Heart right ventricle (tissue), 16 donors: ENCODE results near the gene OR52N5. TPM values are rescaled to one million over a fixed set of nuclear protein-coding genes. Genes with fewer than 3 reads are reported as not detected.

Source experiments
- ATAC-seq, 8 donors: fragments of 200-7000 bp; cut with Tn5 transposase; one replicate each; pipeline ENCODE4 v1.9.1; 2020; ENCODE audit warnings: mild to moderate bottlenecking in 8 of 8, moderate library complexity in 8 of 8, moderate number of reproducible peaks in 1 of 8
- DNase-seq, 2 donors: peaks; one replicate each; pipeline ENCODE4 v3.0.0-alpha.2; 2020
- H3K27ac ChIP-seq, 10 donors: fragments of 200-600 bp; sonication (generic) in 2 of 10; one replicate each; pipeline versions ENCODE4 v1.5.0 to v1.8.0; 2020 to 2022; ENCODE audit warnings: mild to moderate bottlenecking in 3 of 10
- H3K27me3 ChIP-seq, 7 donors: fragments of 200-600 bp; one replicate each; pipeline ENCODE4 v1.8.0; 2021 to 2022; ENCODE audit warnings: mild to moderate bottlenecking in 2 of 7
- H3K36me3 ChIP-seq, 9 donors: fragments of 200-600 bp; sonication (generic) in 1 of 9; one replicate each; pipeline versions ENCODE4 v1.5.0 to v1.8.0; 2020 to 2022; ENCODE audit warnings: mild to moderate bottlenecking in 2 of 9
- H3K4me1 ChIP-seq, 9 donors: fragments of 200-600 bp; sonication (generic) in 1 of 9; one replicate each; pipeline versions ENCODE4 v1.5.0 to v1.8.0; 2020 to 2022; ENCODE audit warnings: mild to moderate bottlenecking in 4 of 9
- H3K4me3 ChIP-seq, 10 donors: fragments of 200-600 bp; sonication (generic) in 2 of 10; one replicate each; pipeline versions ENCODE4 v1.5.0 to v1.8.0; 2020 to 2022; ENCODE audit warnings: mild to moderate bottlenecking in 7 of 10, moderate library complexity in 2 of 10
- H3K9me3 ChIP-seq, 11 donors: fragments of 200-600 bp in 10 of 11; sonication (generic) in 2 of 11; one replicate each; pipeline versions ENCODE4 v1.5.0 to v1.8.0; 2013 to 2022; ENCODE audit warnings: mild to moderate bottlenecking in 2 of 11, control low read depth in 1 of 11, moderate library complexity in 1 of 11
- WGBS, 2 donors: extraction: QIAGEN DNeasy Blood & Tissue Kit; methylation state at CpG; one replicate each; pipeline ENCODE4 v1.1.7; 2013; ENCODE audit warnings: inconsistent platforms in 1 of 2; 5-methylcytosine and 5-hydroxymethylcytosine counted together
- intact Hi-C, 10 donors: fragments of 100-400 bp; cut with DNase I; formaldehyde crosslinking; loops; one replicate each; pipeline versions ENCODE4 v1.11.1 to v1.14.2; 2022
- polyA plus RNA-seq, 2 donors: library from polyadenylated mRNA; stranded (reverse); fragments of 200-250 nt; gene quantifications; one replicate each; pipeline ENCODE4 v1.2.3, GENCODE V29; 2013
- total RNA-seq, 10 donors: library from RNA; stranded (reverse); fragmentation: NEBNext Ultra II Directional in 3 of 10; extraction: Animal tissue kit (Norgen Biotek cat#: 25700) in 3 of 10; gene quantifications; one replicate each; pipeline versions ENCODE4 v1.2.1 to v1.2.4, GENCODE V29; 2021 to 2023
- TF ChIP-seq, protein P1 (sequence below), 9 donors: fragments of 200-600 bp; sonication (generic) in 2 of 9; IDR thresholded peaks; one replicate each; pipeline versions ENCODE4 v1.5.0 to v1.8.0; 2021 to 2022; ENCODE audit warnings: antibody characterized with exemption in 9 of 9, mild to moderate bottlenecking in 5 of 9, moderate library complexity in 1 of 9
- donor health status: Arrhythmogenic right ventricular cardiomyopathy.
- donor health status: ischemic (EF 13 %, LVEDD 7.1; RV severe dilation, severe dysfunction).
- donor health status: healthy with polysubstance abuse.
- donor health status: DM: no; HTN: yes; CAD: no.
- donor health status: DM: no; HTN: no; CAD: no.
- donor health status: ischemic (EF 25% LVEDD 6.9; RV normal size, moderate dysfunction).
- donor health status: ischemic (EF 25% LVEDD 5.7; RV mildly dilated, moderate dysfunction).
- donor health status: healthy.
- donor health status: DM: yes; HTN: yes; CAD: no.
- donor health status: Ischemic cardiomyopathy.
- donor health status: ischemic (EF 35%, LVEDD 5.7; RV mildly dilated, moderate dysfunction).
- donor health status: nonischemic (EF 11% LVEDD 7.7; RV severe dilation, severe dysfunction).
- donor health status: DM: yes; HTN: yes; CAD: no.
- donor health status: PGD.
- donor health status: ischemic (EF 29% LVEDD 5.4; RV normal size, mild dysfunction).
- donor health status: nonischemic (EF 23%, LVEDD 6.1; RV moderate dilation, normal function).

Gene OR52N5
- total and polyA plus RNA-seq, 12 donors: 0.09 TPM; not detected in 11

GRCh38 chr11:5807580-5807979 lies 24.4 kb upstream of the OR52N5 start:
- no peak overlapping the region for H3K4me3 ChIP-seq
- peaks cover 0 to 16% (median 5%) of the 10 kb centered on the region in 9 donors for H3K4me1 ChIP-seq
- intact Hi-C loops: loop anchor here (5.0 to 10.0 kb wide), 15 partner anchors 110 to 1180 kb away; partner anchors contain the start of genes TRIM6 (in 3 of the 10), TRIM22 (in 2 of the 10), TRIM5 (in 2 of the 10) and OR51V1 (in 1 of the 10)
- H3K27me3 ChIP-seq: peaks cover 0 to 6% (median 0%) of the 10 kb centered on the region in 7 donors
- no peaks in the 10 kb centered on the region for H3K36me3 ChIP-seq
- TF ChIP-seq, protein P1, sequence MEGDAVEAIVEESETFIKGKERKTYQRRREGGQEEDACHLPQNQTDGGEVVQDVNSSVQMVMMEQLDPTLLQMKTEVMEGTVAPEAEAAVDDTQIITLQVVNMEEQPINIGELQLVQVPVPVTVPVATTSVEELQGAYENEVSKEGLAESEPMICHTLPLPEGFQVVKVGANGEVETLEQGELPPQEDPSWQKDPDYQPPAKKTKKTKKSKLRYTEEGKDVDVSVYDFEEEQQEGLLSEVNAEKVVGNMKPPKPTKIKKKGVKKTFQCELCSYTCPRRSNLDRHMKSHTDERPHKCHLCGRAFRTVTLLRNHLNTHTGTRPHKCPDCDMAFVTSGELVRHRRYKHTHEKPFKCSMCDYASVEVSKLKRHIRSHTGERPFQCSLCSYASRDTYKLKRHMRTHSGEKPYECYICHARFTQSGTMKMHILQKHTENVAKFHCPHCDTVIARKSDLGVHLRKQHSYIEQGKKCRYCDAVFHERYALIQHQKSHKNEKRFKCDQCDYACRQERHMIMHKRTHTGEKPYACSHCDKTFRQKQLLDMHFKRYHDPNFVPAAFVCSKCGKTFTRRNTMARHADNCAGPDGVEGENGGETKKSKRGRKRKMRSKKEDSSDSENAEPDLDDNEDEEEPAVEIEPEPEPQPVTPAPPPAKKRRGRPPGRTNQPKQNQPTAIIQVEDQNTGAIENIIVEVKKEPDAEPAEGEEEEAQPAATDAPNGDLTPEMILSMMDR (IDR thresholded peaks at IDR 0.05): no peak
- DNase-seq (no peak), ATAC-seq (no peak)
- H3K27ac ChIP-seq: no peak overlapping the region
- 55 to 57% methylated on average over 10 of the region's 10 CpGs for WGBS, 2 donors
- H3K9me3 ChIP-seq: peaks cover 0 to 14% (median 0%) of the 10 kb centered on the region in 11 donors

GRCh38 chr11:5803982-5804381 lies 20.8 kb upstream of the OR52N5 start:
- H3K4me3 ChIP-seq: no peak overlapping the region
- 90% methylated on average over 5 of the region's 5 CpGs for WGBS, 2 donors
- DNase-seq (no peak), ATAC-seq (no peak)
- H3K27ac ChIP-seq: no peak overlapping the region
- no peaks in the 10 kb centered on the region for H3K36me3 ChIP-seq
- intact Hi-C loops: loop anchor here in 7 of 10 donors (10.0 kb wide), 5 partner anchors 119 to 679 kb away; partner anchors contain the start of genes TRIM22 (in 2 of the 7), TRIM5 (in 2 of the 7) and OR51V1 (in 1 of the 7)
- peaks cover 0 to 14% (median 0%) of the 10 kb centered on the region in 11 donors for H3K9me3 ChIP-seq
- TF ChIP-seq, protein P1 (IDR thresholded peaks at IDR 0.05): no peak
- peaks cover 0 to 5% (median 0%) of the 10 kb centered on the region in 7 donors for H3K27me3 ChIP-seq
- H3K4me1 ChIP-seq: peaks cover 0 to 9% (median 5%) of the 10 kb centered on the region in 9 donors

DNA sequence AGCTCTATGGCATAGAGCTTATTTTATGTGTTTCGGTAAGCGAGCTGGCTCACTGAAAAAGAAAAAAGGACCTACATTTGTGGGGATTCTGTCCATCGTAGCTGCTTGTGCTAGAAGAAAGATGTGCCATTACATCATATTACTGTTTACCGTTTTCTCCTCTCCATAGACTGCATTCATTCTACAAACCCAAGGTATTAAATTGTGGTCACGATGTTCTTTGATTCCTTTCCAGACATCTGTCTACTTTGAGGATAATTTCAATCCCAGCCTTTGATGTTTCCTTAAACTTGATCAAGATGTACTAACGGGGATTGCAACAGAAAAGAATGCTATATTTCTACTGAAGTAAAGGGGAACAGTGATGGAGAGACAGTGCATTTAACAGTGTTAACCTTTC lies 13.4 kb upstream of the OR52N5 start:
- Histone ChIP-seq H3K27me3 (peaks cover 0 to 15% (median 0%) of the 10 kb centered on the region in 7 donors), H3K9me3 (peaks cover 0 to 8% (median 0%) of the 10 kb centered on the region in 11 donors), H3K4me1 (no peaks in the 10 kb centered on the region), H3K27ac (no peak overlapping the region), H3K36me3 (no peaks in the 10 kb centered on the region), H3K4me3 (no peak overlapping the region)
- no peak for DNase-seq
- WGBS, 2 donors: 83 to 89% methylated on average over 6 of the region's 6 CpGs
- intact Hi-C loops: no loop called here
- no peak for ATAC-seq
- TF ChIP-seq, protein P1 (IDR thresholded peaks at IDR 0.05): no peak

DNA sequence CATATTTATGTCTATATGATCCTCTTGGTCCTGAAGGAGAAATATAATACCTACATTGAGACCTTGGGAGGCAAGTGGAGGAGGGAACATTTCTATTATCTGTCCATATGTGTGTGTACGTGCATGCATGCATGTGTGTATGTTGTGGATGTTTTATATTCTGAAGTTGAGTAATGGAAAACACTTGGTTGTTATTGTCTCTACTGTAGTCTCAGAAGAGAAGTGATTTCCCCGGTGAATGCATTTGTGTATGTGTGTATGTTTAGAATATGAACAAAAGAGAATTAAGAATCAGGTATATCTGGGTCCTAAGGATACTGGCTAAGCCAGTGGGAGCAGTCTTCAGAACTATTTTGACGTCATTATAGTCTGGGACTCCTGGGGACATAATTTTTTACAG lies 8.0 kb upstream of the OR52N5 start, which contains the start of gene OR52N1:
Gene OR52N1, minus strand, starts transcription at position 101 of the 400 bp plus-strand sequence. CDS start 2,449 bp downstream, outside the sequence.
- no peak within 1 kb of the TSS for H3K27ac ChIP-seq
- ATAC-seq: no peak
- peaks cover 0 to 7% (median 0%) of the 10 kb centered on the region in 7 donors for H3K27me3 ChIP-seq
- whole genome bisulfite sequencing, 2 donors: 62 to 69% methylated on average over 3 of the region's 3 CpGs
- H3K4me3 ChIP-seq: no peak within 1 kb of the TSS
- no peaks in the 10 kb centered on the region for H3K4me1 ChIP-seq
- intact Hi-C loops: no loop called here
- H3K9me3 ChIP-seq: peaks cover 0 to 8% (median 0%) of the 10 kb centered on the region in 11 donors
- DNase-seq: no peak
- TF ChIP-seq, protein P1 (IDR thresholded peaks at IDR 0.05): no peak
- no peaks in the 10 kb centered on the region for H3K36me3 ChIP-seq
